Stimulated activated CD4-positive, alpha-beta T cell treated with anti-CD3 and anti-CD28 coated beads, TNF-alpha, amount 100 ng/mL, for 4 hours (primary cell): Measurements from ENCODE around the gene FAM234A.
"Not testable (repeated sequence)": the region's sequence is repeated elsewhere in the genome, so short reads cannot be mapped to it uniquely, and the experiment has no call there.

ENCODE experiments used
- DNase-seq, 3 experiments: peaks; one replicate each; pipeline ENCODE4 v3.0.0-alpha.2; 2020; ENCODE audit warnings: low read depth in 3 of 3

Gene FAM234A

DNA sequence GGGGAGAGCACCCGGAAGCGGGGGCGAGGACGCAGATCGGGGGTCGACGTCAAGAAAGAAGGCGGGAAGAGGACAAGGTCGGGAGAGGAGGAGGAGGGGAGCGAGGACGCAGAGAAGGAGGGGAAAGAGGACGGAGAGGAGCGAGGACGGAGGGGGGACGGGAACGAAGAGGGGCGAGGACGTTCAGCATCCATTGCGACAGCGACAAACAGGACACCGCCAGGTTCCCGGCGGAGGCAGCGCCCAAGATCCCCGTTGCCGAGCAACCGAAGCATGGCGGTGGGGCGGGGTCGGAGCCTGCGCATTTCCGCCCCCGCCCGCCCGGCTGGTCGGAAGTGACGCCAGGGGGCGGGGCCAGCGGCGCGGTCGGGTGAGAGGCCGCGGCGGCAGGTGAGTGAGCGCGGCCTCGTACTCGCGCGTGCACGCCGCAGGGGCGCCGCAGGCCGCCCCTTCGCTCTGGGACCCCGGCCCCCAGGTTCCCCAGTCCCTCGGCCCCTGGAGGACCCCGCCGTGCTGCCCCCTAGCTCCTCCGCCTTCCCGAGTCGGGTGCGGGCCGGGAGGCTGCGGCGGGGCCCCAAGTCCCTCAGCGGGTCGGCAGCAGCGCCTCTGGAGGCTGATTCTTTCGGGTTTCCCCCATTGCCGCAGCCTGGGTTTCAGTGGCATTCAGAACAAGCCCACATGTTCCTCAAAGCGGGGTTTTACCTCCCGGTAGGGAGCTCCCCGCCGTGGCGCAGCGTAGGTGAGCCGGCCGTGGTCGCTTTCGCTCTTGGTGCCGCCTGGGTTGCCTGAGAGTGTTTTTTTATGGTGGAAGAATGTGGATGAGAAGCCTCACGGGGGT is at the start of gene FAM234A:
TSS of gene FAM234A (plus strand) at position 354 of the 838 bp plus-strand sequence. CDS start 19,593 bp downstream, outside the sequence.
- peak; percentile 91 to 93 (median 93) for DNase-seq

- DNase-seq = no peak
These were observed 49.4 kb upstream of the FAM234A start for GRCh38 chr16:185213-185612.

GRCh38 chr16:185691-186090 is 48.9 kb upstream of the FAM234A start:
- no peak for DNase-seq

- no peak for DNase-seq
These were observed 47.3 kb upstream of the FAM234A start for GRCh38 chr16:187330-187729.

GRCh38 chr16:188674-189073 is 45.9 kb upstream of the FAM234A start:
- DNase-seq = no peak

DNA sequence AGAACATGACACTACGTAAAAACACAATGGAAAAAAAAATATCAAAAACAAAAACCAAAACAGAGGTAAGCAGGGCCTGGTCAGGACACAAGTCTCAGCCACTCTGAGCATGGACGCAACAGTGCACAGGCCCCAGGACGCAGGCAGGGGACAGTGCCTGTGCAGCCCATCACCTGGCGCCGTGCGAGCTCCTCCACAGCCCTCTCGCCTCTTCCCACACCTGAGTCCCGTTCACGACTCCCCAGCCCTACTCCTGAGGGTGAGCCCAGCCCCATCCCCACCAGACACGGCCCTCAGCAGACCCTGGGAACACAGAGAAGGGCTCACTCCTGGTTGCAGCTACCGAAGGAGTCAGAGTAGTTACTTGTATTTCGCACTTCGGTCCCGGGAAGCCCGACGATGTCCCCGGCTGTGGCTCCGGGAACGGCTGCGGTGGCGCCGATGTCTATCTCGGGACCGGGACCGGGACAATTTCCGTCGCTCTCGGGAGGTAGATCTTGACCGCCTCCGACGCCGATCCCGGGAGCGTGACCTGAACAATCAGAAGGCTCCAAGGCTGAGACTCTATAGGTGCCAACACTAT is 44.9 kb upstream of the FAM234A start:
- no peak for DNase-seq

DNA sequence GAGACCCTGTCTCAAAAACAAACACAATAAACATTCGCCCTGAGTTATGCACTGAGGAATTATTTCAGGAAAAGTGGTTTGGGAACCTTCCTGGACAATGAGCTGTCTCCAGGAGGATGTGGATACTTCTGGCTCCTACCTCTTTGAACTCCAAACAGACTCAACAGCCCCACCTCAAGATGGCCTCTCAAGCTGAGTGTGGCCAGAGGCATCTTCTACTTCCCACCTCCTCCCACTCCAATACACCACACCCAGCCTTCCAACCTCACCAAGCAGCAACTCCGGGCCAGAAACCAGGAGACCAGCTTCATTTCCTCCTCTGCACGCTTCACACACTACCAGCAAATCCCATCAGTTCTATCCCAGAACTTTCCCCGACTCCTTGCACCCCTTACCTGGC is 42.8 kb upstream of the FAM234A start:
- DNase-seq = no peak

DNA sequence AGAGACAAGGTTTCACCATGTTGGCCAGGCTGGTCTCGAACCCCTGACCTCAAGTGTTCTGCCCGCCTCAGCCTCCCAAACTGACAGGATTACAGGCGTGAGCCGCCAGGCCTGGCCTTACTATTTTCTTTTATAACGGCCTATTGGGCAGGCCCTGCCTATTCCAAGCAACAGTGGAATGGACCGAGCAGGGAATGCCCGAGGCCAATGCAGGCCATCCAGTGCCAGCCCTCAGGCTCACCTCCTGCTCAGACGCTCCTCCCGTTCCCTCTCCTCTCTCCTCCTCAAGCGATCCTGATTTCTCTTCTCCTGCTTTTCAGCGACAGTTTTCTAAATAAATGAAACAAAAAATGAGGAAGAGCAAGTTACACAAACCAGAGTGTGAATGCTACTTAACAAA is 41.9 kb upstream of the FAM234A start:
- DNase-seq = no peak

- DNase-seq = no peak
These were observed 41.2 kb upstream of the FAM234A start for GRCh38 chr16:193441-193840.

DNA sequence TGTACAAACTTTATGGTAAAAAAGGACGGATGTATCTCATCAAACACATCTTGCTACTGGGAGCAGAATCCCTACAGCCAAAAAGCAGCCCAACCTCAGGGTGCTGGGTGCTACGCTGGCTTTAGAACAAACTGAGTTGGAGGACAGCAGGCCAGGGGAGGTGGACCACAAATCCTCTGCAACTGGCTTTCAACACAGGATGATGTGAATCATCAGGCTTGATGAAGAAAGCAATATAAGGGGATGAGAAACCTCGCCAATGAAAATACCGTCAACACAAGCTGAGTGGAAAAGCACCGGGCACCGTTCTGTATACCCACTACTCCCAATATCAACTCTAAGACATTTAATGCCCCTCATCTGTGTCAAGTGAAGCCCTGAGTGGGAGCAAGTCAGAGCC is 40.1 kb upstream of the FAM234A start:
- no peak for DNase-seq

GRCh38 chr16:200388-200787 is 34.2 kb upstream of the FAM234A start:
- DNase-seq = no peak

DNA sequence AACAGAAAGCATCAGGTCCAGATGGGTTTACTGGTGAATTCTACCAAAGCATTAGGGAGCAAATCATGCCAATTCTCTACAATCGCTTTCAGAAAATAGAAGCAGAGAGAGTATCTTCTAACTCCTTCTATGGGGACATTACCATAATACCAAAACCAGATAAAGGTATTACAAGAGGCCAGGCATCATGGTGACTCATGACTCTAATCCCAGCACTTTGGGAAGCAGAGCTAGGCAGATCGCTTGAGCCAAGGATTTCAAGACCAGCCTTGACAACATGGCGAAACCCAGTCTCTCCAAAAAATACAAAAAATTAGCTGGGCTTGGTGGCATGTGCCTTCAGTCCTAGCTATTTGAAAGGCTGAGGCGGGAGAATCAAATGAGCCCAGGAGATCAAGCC is 31.4 kb upstream of the FAM234A start:
- no peak for DNase-seq

DNA sequence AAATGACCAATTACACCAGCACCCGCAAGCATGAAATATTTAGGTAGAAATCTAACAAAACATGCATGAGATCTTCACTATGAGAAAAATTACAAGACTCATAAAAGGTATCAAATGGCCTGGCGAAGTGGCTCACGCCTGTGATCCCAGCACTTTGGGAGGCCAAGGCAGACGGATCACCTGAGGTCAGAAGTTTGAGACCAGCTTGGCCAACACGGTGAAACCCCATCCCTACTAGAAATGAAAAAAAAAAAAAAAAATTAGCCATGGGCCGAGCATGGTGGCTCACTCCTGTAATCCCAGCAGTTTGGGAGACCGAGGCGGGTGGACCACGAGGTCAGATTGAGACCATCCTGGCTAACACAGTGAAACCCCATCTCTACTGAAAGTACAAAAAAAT is 30.6 kb upstream of the FAM234A start:
- not testable (repeated sequence) for DNase-seq

GRCh38 chr16:209359-209758 is 25.3 kb upstream of the FAM234A start:
- not testable (repeated sequence) for DNase-seq

- not testable (repeated sequence) for DNase-seq
These were observed 22.9 kb upstream of the FAM234A start for GRCh38 chr16:211631-212180.

DNA sequence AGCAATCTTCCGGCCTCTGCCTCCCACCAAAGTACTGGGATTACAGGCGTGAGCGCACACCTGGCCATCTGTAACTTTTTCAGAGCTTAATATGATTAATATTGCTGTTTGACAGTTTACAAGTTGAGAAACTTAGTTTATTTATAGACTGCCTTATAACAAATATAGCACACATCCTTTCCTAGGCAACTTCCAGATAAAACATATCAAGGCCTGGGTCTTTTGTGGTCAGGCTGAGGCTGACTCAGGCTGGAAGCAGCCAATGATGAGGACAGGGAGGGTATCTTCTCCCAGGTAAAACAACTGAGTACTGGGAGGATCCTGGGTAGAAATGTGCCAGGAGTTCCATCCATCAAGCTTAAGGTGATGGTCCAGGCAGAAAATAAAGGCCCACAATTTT is 21.6 kb upstream of the FAM234A start:
- DNase-seq = no peak

GRCh38 chr16:220021-220420 is 14.6 kb upstream of the FAM234A start:
- DNase-seq = no peak

DNA sequence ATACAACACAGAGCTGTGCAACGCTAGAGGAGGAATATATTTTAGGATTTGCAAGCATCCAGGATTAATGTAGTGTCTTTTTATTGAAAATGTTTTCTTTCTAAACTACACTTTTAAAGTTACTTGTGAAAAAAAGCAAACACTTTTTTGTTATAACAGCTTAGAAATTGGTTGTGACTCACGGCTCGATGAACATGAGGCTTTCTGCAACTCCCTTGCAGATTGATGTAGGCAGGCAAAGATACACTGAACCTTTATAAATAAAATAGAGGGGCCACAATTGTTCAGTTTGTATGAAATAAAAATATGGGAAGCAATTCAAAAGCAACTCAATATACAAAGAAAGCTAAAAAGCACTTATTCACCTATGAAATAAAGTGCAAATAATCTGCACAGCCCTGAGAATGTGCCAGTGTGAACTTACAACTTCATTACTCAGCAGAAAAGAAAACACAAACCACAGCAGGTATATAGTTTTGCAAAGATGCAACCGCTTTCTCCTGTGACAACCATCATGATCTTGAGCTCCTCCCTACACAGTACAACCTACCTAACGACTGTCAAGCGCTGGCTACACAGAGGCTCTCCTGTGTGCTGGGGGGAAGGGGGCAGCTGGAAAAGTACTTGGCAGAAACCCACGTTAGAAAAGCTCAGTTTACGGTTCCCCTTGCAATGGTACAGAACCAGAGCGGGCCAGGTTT is 6.3 kb upstream of the FAM234A start:
- DNase-seq = no peak

- peak; percentile 74 to 81 (median 79) for DNase-seq
These were observed 5.5 kb upstream of the FAM234A start, which contains the start of gene LUC7L for GRCh38 chr16:228852-229730. TSS of gene LUC7L (minus strand) at chr16:229449. CDS start at chr16:229339, 110 bp downstream.

DNA sequence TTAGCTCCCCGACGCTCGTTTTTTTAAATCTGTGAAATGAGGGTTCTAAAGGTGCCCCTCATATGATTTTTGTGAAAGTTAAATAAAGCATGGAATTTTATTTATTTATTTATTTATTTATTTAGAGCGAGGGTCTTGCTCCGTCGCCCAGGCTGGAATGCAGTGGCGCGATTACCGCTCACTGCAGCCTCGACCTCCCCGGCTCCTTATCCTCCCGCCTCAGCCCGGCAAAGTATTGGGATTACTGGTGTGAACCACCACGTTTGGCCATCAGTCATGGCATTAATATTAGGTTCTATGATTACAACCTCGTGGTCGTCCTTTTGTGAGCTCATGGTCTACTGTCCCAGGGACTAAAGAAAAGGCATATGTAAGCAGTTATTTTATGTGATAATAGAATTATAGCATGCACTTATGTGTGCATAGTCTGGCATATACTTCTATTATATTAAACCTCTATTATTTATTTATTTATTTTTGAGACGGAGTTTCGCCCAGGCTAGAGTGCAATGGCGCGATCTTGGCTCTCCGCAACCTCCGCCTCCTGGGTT is 4.8 kb upstream of the FAM234A start:
- DNase-seq = no peak

GRCh38 chr16:230351-230750 is 4.3 kb upstream of the FAM234A start:
- not testable (repeated sequence) for DNase-seq
